GM10847 (cell line): ENCODE results near the gene DYSF.

Experiments
- POLR2A ChIP-seq: IDR thresholded peaks from 2 replicates; pipeline ENCODE4 v1.6.1; 2011; ENCODE audit not compliant: insufficient read length; ENCODE audit errors: extremely low read depth

Gene DYSF

DNA sequence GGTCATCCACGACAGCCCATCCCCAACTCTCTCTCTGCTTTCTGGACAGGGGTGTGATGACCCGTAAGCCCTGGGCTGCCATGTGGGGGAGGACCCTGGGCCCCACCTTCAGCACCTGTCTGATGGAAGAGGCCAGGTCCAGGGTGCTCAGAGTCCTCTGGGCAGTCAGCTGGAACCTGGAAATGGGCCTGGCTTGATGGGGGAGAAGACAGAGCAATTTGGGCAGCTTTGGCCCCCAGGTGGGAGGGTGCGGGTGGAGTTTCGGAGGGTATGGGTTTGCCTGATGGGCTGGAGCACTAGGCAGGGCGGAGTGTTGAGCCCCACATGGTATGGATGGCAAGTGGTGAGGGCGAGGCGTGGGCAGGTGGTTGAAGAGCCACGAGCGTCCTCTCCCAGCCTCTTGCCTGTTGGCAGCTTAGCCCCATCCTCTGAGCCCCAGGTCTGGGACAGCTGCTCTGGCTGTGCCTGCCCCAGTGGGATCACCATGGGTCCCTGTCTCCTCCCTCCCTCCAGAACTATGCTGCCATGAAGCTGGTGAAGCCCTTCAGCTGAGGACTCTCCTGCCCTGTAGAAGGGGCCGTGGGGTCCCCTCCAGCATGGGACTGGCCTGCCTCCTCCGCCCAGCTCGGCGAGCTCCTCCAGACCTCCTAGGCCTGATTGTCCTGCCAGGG, 232.7 kb downstream of the DYSF start:
- no peak for TF ChIP-seq POLR2A

DNA sequence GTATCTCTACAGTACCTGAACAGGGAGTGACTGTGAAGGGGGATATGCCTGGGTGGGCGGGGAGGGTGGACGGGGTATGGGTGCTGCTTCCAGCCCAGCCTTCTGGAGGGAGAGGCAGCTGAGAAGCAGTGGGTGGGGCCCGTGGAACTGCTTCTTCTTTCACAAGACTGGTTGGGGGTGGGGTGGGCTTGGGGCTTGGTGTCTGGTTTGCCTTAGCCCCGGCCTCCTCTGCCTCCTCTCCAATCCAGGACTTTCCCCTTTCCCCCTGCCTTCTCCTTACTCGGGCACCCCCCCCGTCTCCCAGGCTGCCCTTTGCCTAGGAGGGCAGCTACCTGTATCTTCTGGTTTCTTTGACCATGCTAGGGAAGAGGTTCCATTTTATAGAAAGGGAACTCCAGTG, 233.4 kb downstream of the DYSF start:
- no peak for TF ChIP-seq POLR2A

DNA sequence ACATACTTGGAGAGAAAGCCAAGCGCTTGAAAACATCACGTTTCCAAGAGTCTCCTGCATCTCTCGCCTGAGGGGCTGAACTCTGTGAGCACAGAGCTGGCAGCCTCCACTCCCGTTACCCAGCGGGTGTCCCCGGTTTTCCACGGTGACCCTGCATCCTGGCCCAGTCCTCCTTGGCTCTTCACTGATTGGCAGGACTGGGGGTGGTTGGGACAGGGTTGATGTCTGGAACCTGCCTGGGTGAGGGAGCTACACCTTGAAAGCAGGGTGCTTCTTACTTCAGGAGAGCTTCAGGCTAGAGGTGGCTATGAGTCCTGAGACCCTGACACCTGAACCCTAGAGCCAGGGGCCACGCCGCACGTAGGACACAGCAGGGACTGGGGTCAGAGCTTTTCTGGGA, 234.1 kb downstream of the DYSF start:
- TF ChIP-seq POLR2A: no peak

DNA sequence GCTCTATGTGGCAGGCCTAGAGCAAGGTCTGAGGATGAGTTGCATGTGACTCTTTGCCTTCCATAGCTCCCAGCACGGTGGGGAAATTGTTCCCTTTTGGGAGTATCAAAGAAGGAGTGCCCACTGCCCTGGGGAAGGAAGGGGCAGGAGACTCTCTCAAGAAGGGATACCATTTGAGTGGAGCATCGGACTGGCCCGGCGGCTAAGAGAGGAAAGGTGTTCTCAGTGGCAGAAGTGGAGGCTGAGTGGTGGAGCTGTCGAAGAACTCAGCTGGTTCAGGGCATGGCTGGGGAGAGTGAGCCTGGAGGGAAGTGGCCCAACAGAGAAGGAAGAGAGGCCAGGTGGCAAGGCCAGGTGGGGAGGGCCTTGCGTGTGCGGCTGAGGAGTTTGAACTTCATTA, 235.2 kb downstream of the DYSF start:
- TF ChIP-seq POLR2A: no peak

DNA sequence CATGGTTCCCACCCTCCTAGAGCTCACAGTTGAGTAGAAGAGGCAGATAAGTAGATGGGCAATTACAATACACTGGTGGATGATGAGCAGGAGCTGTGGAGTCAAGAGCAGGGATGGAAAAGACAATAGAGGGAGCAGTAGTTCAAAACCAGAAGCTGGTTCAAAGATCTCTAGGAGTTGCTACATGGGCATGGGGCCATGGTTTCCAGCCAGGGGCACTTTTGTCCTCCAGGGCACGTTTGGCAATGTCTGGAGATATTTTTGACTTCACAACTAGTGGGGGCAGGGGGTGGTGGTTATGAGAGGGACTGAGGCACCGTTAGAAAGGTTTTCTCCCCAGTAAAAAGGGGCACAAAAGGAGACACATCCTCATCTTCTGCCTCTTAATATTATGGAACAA, 236.0 kb downstream of the DYSF start:
- no peak for TF ChIP-seq POLR2A

DNA sequence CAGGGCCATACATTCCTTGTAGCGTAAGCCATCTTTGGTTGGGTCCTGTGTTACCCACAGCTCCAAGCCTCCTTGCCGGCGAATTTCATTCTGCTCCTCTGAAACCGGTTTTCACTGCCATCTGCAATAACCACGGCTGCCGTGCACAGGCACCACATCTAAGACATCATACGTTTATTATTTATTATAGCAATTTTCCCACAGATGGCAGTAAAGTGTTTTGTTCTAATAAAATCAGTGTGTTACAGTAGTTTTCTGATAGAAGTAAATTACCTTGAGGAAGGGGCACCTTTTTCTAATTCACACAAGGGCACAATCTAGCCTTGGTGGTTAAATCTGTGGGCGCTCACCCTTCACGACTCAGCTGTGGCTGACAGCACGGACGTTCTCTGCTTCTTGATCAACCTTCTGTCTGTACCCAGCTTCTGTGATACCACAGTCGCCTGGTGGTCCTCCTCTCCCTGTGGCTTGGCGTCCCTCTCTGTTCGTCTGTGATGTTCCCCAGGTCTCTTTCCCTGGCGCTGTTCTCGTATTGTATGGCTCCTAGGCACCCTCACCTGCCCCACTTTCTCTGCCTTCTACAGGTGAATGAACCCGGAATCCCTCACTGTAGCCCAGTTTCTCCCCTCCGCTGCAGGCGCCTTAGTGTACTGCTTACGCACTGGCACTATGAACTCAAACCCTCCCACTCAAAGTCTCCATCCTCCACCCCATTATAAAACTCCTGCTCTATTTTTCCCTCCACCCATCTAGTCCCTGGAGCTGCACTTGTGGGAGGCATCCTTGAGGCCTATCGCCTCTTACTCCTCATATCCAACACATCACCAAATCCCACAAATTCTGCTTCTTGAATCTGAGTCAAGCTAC, 236.8 kb downstream of the DYSF start:
- no peak for TF ChIP-seq POLR2A

DNA sequence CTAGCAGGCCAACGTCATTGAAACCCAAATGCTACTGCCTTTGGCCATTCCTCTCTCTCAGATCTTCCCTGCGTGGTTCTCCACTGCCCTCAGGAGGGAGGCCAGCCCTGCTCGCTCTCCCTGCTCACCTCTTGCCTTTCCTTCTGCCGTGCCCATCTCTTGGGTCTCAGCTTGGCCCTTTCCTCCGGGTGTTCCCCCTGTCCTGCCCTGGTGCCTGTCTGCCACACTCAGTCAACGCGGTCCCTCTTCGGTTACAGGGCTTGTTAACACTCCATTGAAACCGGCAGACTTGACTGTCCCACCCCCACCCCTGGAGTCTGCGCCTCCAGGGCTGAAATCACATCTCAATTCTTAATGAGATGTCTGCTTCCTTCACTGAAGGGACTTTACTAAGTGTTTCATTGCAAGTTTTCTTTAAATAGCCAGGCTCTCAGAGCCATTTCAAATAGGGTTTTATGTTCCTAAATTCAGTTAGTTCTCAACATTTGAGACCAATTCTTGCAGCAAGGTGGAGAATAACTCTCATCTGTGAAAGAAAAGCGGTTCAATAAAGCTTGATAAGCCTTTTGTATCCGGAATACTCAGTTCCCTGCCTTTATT, 237.6 kb downstream of the DYSF start:
- TF ChIP-seq POLR2A: no peak

DNA sequence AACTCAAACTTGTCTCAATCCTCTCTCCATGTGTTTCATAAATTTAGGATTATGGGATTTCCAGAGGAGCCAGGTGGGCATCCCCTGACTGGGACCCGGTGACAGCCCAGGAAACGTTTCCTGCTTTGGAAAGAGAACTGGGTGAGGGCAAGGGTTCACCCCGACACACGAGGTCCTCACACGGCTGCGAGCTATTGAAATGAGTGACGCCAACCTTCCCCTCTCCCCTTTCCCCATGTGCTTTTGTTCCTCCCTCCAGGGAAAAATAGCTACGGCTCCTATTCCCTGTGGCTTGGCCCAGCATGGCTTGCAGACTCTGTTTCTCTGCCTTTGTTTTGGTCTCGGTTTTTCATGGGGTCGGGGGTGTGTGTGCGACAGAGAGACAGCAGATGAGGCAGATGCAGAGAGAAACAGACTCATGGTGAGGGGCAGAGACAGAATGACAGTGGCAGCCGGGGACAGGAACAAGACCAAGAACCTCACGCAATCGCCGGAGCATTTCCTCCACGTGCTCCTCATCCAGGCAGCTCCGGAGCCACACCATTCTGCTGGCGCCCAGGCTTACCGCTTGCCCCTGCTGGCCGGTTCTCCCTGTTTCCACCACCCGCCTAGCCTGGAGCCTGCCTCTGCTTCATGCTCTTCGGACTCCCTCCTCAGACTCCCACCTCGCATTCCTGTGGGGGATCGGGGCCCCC, 238.5 kb downstream of the DYSF start:
- no peak for TF ChIP-seq POLR2A

DNA sequence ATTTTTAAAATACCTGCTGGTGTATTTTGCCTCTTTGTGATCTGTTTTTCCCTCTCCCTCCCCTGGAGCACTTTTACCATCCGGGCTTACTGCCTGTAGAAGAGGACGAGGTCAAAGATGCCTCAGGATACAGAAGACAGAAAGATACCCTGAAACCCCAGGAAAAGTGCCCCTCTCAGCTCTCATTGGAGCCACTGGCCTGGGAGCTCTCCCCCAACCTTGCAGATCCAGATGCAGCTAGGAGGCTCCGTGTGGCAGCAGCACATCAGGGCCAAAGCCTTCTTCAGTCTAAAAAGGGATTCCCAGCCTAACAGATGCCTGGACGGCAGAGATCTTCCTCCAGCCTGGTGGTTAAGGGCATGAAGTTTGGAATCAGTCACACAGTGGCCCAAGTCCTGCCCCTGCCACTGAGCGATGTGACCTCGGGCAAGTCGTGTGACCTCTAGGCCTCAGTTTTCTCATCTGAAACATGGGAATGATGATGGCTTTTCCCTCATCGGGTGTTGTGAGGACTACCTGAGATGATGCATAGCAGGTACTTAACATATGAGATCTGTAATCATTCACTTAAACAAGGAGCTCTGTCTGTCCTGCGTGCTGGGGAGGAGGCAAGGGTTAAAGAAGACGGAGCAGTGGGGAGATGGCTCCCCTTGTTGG, 239.4 kb downstream of the DYSF start:
- TF ChIP-seq POLR2A: no peak

DNA sequence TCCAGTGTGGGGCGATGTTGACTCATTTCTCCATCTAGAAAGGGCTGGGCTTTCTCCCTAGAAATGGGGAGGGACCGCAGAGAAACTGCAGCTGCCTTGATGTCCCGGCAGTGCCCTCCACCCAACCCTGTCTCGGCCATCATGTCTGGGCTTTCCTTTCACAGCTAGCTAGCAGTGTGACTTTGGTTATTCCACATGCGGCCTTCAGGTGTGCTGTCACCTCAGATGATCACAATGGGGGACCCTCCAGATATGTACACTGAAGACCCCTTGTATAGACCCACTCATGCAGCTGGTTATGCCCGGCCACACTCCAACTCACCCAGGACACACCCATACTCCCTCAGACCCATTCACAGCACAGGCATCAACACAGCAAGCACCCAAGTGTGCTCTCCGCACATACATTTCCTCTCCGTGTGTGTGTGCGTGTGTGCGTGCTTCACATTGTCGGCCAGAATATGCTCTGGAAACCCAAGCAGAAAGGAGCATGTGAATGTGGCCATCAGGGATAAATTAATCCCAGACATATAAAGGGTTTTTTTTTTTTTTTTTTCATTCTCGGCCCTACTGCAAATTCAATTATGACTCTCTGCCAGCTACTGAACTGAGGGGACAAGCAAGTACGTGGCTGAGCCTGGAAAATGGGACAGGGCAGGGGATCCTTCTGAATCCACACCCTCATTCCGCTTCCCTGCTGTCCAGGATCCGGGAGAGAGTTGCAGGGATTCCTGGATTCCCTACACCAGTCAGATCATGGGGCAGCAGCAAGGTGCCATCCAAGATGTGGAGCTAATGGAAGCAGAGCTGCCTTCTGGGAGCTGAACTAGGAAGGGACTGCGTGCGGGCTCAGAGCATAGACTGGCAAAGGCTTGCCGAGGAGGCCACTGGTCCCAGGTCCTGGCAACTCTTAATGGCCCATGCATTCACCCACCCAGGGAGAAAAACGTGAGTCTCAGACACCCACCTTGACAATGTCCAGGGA, 240.2 kb downstream of the DYSF start:
- TF ChIP-seq POLR2A: no peak

DNA sequence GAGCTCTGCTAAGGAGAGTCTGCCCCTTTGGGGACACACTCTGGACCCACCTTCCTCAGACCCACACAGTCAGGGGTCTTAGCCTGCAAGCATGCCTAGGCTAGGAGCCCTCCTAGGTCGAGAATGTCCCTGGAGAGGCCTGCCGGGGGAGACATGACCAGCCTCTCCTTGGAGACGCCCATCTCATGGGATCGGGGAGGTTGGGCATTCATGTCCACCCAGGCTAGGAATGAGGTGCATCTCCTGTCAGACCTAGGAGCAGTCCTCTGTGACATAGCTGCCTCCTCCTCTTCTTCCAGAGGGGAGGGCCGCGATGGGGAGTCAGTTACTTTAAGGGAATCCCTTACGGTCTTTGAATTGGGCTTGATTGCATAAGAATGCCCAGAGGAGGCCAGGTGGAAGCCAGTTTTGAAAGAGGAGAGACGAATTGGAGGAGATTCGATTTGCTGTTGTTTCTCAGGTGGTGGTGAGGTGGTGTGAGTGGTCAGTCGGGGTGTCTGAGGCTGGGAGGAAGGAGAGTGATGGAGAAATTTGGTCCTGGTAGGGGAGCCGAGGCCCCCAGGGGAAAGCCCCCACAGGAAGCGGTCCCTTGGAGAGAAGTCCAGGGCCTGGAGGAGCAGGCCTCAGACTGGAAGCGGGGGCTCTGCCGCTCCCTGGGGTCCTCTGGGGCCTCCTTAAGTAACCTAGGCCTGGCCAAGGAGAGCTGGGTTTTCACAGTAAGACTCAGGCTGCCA, 241.3 kb downstream of the DYSF start:
- TF ChIP-seq POLR2A: no peak

DNA sequence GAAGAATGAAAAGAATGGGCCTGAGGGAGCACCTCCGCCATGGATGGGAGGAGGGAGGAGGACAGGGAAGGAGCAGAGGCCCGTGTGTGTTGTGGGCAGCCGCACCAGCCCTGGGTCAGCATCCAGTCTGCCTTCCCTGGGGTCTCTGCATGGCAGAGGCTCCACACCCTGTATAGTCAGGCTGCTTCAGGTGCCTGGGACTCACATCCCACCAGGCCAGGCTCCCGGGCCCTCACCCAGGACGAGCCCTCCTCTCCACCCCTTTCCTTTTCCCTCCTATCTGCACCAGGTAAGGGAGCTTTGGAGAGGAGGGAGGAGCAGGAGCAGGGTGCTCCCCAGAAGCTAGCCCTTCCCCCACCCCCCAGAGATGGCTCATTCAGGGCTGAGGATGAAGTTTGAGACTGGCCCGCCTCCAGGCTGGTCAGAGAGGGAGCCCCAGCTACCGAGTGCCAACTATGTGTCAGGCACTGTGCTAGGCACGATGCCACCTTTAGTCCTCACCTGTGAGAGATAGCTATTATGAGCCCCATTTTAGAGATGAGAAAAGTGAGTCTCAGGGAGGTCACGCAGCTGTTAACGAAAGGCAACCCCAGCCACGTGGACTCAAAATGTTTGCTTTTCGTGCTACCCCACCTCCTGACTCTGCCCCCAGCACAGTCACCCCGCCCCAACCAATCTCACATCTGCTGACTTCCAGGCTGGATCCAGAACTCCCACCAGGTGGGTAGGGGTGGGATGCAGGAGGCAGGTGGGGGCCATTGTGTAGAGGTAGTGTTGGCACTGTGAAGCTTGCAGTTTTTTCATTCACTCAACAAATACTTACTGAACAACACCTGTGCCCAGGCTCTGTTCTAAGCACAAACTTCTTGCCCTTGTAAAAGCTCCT, 242.1 kb downstream of the DYSF start:
- no peak for TF ChIP-seq POLR2A
